HG02798 (cell line): ENCODE measurements around the gene TTC4.

ENCODE experiments used
- ATAC-seq: cut with Tn5 transposase; IDR thresholded peaks from one replicate; pipeline ENCODE4 v1.9.1; 2021; ENCODE audit warnings: mild to moderate bottlenecking; ENCODE audit not compliant: unreplicated experiment, poor library complexity

Gene TTC4

DNA sequence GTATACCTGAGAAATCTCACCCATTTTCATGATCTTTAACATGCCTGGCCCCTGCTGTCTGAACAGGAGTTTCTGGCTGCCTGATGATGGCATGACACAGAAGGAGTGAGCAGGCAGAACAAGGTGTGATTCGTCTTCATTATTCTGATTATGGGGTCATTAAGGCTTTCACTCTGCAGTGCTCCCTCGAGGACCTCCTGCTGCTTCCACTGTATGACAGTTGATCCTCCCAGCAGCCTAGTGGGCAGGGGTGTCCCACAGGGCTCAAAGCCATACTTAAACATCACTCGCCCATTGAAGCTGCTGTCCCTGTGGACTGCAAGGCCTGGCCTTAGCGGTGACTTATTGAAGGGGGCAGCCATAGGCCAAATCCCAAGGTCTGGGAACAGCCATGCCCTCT lies 61.4 kb downstream of the TTC4 start:
- ATAC-seq = no peak

- ATAC-seq = no peak
These were observed 61.8 kb downstream of the TTC4 start for GRCh38 chr1:54777431-54777830.

DNA sequence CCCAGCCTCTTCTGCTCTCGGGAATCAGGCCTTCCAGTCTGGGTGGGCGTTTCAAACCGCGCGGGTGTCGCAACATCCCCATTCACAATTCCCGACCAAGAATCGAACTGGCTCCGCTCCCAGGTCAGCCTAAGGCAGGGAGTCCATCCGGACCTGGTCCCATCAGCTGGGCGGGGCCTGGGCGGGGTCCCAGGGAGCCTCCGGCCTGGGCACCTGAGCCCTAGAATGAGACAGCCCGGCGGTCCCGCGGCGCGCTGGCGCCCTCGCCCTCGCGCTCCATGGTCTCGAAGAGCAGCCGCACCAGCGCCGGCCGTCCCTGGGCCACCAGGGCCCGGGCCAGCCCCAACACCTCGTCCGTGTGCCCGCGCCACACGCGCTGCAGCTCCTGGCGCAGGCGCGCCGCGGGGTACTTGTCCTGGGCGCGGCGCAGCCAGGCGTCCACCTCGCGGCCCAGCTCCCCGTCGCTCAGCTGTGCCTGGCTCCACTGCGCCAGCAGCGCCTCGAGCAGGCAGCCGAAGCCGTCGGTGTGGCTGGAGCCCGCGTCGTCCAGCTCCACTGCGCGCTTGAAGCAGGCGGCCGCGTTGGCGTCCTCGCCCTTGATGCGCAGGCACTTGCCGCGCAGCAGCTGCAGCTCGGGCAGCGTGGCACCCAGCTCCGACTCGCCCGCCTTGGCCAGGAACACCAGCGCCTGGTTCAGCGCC lies 65.5 kb downstream of the TTC4 start:
- no peak for ATAC-seq

- ATAC-seq = no peak
These were observed 66.5 kb downstream of the TTC4 start for GRCh38 chr1:54782156-54782555.

GRCh38 chr1:54782588-54782987 lies 66.9 kb downstream of the TTC4 start:
- ATAC-seq = no peak

- no peak for ATAC-seq
These were observed 68.4 kb downstream of the TTC4 start for GRCh38 chr1:54784066-54784465.

DNA sequence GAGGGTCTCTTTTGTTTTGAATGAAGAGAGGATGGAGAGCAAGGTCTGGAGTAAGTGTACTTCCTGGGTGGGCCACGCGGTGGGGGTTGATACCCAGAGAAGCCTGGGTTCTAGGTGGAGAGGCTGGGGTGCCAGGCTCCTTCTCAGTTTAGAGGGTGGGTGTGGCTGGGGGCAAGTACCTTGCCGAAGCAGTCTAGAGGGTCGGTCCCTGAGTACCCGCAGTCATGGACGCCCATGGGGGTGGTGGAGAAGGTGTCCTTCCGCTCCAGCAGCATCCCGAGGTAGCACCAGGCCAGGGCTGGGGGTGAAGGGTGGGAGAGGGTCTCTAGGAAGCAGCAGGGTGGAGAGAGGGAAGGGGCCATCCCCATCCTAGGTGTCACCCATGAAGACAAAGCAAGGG lies 71.1 kb downstream of the TTC4 start:
- no peak for ATAC-seq

DNA sequence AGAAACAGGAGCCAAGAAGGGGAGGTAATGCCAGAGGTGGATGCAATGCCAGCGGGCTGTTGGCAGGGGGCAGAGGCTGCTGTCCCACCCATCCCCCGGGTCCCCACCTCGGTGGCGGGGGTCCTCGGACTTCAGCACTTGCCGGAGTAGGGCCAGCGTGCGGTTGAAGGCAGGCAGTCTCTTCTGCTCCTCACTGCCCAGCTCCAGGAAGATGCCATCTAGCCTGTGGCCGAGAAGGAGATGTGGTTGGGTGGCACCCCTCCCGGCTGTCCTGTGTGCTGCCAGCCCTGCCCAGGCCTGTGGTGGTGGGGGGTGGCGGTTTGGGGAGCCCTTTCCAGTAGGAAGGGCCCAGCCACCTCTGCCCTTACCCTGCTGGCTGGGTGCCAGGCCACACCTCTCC lies 71.9 kb downstream of the TTC4 start:
- ATAC-seq = no peak

- ATAC-seq = no peak
These were observed 72.8 kb downstream of the TTC4 start for GRCh38 chr1:54788459-54788858.

- ATAC-seq = no peak
These were observed 76.3 kb downstream of the TTC4 start for GRCh38 chr1:54791880-54792522.
